Loucy (cell line): ENCODE data around the gene DCTN2.

Experiments used
- CTCF ChIP-seq: fragments of 200-600 bp; sonication (generic); conservative IDR thresholded peaks from 2 replicates; pipeline ENCODE4 v1.5.1; 2014; ENCODE audit warnings: mild to moderate bottlenecking, antibody characterized with exemption, low read length
- EZH2phosphoT487 ChIP-seq: fragments of 200-600 bp; IDR thresholded peaks from 2 replicates; pipeline ENCODE4 v1.6.1; 2018; ENCODE audit warnings: antibody characterized with exemption, mild to moderate bottlenecking, moderate library complexity, borderline replicate concordance

DNA sequence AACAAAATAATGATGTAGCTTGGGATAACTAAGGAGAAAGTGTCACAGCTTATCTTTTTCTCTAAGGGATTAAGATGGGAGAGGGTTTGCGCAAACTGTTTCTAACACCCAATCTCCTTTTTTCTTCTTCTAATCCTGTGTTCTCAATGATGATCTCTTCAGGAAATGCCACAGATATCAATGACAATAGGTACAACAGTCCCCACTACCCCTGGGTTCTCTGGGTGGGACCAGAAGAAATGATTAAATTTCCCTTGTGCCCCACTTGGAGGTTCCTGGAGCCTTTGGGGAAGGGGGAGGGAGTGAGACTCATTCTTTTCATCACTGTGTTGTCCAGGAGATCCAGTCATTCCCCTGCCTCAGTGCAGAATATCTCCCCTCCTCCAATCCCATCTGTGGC, 35.4 kb upstream of the DCTN2 start:
- TF ChIP-seq EZH2phosphoT487, result no peak
- no peak for TF ChIP-seq CTCF
